AG09319 (cell line): ENCODE results near the gene ALPG.
"Not testable (repeated sequence)": the region's sequence is repeated elsewhere in the genome, so short reads cannot be mapped to it uniquely, and the experiment has no call there.

ENCODE experiments used
- DNase-seq: peaks from one replicate; pipeline ENCODE4 v3.0.0-alpha.2; 2010; ENCODE audit warnings: low read depth; ENCODE audit errors: extremely low read depth
- TF ChIP-seq, protein P1 (sequence below): IDR thresholded peaks from 2 replicates; pipeline ENCODE4 v1.5.1; 2011; ENCODE audit warnings: low read depth, mild to moderate bottlenecking, inconsistent platforms, low read length, moderate library complexity

ALPG gene

DNA sequence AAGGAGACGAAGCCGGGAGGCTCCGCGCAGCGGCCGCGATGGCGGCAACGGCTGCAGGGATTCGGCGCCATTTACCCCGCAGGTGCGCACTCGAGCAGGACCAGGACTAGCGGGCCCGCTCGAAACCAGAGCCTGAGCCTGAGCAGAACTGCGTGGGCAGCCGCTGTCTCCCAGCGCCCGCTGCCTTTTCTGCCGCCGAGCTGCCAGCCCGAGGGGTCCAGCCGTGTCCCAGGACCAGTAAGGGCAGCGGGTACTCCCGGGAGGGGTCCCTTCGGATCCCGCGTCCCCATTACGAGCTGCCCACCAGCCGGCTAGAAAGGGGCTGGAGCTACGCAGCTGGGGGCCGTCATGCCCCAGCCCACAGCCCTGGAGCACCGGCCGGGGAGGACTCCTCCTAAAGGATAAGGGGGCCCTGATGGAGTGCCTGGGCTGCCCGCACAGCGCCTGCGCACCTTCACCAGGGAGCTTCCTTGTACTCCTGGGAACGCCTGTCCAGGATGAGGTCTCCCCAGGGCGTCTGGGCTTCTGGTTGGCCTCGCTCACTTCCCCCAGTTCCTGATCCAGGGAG, 18.2 kb upstream of the ALPG start:
- TF ChIP-seq, protein P1, sequence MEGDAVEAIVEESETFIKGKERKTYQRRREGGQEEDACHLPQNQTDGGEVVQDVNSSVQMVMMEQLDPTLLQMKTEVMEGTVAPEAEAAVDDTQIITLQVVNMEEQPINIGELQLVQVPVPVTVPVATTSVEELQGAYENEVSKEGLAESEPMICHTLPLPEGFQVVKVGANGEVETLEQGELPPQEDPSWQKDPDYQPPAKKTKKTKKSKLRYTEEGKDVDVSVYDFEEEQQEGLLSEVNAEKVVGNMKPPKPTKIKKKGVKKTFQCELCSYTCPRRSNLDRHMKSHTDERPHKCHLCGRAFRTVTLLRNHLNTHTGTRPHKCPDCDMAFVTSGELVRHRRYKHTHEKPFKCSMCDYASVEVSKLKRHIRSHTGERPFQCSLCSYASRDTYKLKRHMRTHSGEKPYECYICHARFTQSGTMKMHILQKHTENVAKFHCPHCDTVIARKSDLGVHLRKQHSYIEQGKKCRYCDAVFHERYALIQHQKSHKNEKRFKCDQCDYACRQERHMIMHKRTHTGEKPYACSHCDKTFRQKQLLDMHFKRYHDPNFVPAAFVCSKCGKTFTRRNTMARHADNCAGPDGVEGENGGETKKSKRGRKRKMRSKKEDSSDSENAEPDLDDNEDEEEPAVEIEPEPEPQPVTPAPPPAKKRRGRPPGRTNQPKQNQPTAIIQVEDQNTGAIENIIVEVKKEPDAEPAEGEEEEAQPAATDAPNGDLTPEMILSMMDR: no peak
- DNase-seq: no peak

DNA sequence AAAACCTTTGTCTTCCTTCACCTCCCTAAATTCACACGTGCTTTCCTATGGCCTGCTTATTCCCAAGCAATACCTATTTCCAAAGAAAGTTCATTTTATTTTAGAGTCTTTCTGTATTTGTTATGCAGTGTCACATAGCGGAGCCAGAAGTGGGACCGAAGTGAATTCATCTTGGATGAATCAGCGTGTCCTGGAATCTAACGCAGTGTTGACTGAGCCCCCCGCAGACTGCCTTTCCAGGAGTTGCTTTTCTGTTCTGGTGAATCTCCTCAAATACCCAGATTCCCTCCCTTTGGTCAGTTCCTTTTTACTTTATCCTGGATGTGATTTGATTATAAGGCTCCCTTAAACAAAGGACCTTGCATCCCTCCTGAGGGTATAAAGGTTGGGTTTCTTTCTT, 17.3 kb upstream of the ALPG start:
- TF ChIP-seq, protein P1: no peak
- no peak for DNase-seq

DNA sequence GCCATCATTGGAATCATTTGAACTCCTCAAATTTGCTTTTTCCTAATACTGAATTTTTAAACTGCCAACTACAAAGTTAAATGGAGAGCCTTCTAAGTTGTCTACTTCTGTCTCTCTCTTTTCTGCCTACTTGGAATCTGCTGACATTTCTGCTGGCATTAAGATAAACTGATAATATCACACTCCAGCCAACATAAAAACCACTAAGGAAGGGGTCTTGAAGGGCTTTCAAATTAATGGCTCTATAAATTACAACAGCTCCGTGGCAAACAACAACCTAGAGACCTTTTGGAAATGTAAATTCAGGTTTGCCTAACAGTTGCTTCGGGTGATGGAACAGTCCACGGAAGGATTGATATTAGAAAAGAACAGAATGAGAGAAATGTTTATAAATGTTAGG, 16.0 kb upstream of the ALPG start:
- no peak for DNase-seq
- TF ChIP-seq, protein P1: no peak

DNA sequence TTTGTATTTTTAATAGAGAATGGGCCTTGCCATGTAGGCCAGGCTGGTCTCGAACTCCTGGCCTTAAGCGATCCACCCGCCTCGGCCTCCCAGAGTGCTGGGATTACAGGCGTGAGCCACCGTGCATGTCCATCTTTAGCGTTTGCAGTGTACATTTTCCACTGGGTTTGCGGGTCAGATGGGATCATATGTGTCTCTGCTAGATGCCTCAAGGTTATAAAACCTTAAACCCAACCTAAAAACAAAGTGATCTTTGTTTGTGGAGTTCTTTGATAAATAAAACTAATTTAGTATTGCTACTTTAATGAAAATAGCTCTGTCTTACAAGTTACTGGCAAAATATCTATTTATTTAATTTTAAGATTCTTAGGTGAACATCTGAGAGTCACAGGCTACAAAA, 13.1 kb upstream of the ALPG start:
- no peak for DNase-seq
- TF ChIP-seq, protein P1: no peak

DNA sequence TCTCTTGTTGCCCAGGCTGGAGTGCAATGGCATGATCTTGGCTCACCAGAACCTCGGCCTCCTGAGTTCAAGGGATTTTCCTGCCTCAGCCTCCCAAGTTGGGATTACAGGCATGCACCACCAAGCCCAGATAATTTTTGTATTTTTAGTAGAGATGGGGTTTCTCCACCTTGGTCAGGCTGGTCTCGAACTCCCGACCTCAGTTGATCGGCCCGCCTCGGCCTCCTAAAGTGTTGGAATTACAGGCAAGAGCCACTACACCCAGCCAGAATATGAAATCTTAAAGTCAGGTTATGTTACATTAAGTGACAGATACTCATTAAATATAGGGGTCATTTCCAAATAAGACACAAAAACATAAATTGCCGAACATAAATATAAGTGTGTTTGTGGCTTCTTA, 12.2 kb upstream of the ALPG start:
- DNase-seq: not testable (repeated sequence)

DNA sequence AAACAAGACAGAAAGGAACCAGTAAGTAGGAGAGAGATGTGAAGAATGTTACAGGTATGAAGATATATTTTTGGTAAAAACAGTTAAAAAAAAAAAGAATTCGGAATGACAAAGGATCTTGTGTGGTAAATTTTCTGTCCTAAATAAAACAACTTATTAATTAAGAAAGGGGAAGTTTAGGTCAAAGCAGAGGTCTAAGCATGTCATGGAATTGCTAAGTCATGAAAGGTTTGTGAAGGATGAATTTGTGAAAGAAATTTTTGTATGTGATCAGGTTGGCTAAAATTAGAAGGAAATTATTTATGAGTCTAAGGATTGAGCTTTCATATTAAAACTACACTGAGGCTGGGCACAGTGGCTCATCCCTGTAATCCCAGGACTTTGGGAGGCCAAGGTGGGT, 11.1 kb upstream of the ALPG start:
- no peak for DNase-seq
- TF ChIP-seq, protein P1: no peak

DNA sequence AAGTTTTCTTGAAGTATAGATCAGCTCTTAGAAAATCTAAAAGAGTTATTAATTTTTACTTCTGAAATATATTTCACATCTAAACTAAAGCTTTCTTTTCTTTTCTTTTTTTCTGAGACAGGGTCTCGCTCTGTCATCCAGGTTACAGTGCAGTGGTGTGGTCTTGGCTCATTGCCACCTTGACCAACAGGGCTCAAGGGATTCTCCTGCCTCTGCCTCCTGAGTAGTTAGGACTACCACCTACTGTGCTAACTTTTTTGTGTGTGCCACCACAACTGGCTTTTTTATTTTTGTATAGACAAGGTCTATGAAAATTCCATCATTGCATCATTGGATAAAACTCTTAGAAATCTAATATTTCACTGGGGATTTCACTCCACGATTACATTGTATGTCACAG, 10.0 kb upstream of the ALPG start:
- DNase-seq: no peak
- TF ChIP-seq, protein P1: no peak

DNA sequence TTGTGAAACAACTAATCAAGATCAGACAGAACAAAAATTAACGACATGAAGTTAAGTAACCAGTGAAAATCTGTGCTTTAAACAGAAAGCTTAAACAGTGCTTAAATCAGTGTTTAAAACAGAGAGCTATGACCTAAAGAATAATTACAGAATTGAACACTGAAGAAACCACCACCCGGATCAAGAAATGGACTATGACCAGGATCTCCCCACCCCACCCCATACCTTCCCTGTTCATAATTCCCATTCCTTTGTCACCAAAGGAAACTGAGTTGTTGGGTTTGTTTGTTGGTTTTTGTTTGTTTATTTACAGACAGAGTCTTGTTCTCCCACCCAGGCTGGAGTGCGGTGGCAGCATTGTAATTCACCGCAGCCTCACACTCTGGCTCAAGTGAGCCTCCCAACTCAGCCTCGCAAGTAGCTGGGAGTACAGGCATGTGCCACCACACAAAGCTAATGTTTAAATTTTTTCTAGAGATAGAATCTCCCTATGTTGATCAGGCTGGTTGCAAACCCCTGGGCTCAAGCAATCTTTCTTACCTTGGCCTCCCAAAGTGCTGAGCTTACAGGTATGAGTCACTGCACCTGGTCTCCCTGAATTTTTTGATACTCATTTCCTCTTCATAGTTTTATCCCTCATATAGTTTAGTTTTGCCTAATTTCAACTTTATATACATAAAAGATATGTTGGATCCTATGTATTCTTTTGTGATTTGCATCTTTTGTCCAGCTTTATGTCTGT, 8.2 kb upstream of the ALPG start:
- TF ChIP-seq, protein P1: no peak
- no peak for DNase-seq
